Measurements from ENCODE around the gene MBOAT2. TPM values are rescaled to one million over a fixed set of nuclear protein-coding genes. Genes with fewer than 3 reads are reported as not detected.

The MBOAT2 gene
- polyA plus RNA-seq, 3 donors = 5.1 to 9.0 (median 5.5) TPM

- H3K4me1 ChIP-seq (ENCODE audit: control insufficient read depth in 1 of 2, insufficient read depth in 2 of 2, low read length in 2 of 2) = peaks cover 6 to 9% of the 10 kb centered on the region in 2 donors
- no peak for TF ChIP-seq CTCF (IDR thresholded peaks at IDR 0.05)
- peaks cover 16 to 32% of the 10 kb centered on the region in 2 donors for H3K9me3 ChIP-seq (replicated peaks in 1 of 2; ENCODE audit: control insufficient read depth in 1 of 2, insufficient read depth in 1 of 2, low read length in 2 of 2)
- H3K79me2 ChIP-seq (ENCODE audit: insufficient read depth, low read length) = peaks cover 14% of the 10 kb centered on the region
- H3K36me3 ChIP-seq (replicated peaks in 1 of 2; ENCODE audit: control insufficient read depth in 1 of 2, insufficient read depth in 2 of 2, low read length in 2 of 2) = peaks cover 9 to 22% of the 10 kb centered on the region in 2 donors
- H3K4me1 Mint-ChIP-seq = peaks cover 10% of the 10 kb centered on the region
- no peak overlapping the region for H3K27ac Mint-ChIP-seq
- no peaks in the 10 kb centered on the region for H4K20me1 ChIP-seq (ENCODE audit: insufficient read depth, low read length)
- H3K9ac ChIP-seq (ENCODE audit: insufficient read depth, low read length, poor library complexity, severe bottlenecking) = no peak overlapping the region
- H3K27me3 Mint-ChIP-seq (ENCODE audit: low read depth in 3 of 3) = no peaks in the 10 kb centered on the region
- no peak overlapping the region for H3K4me3 ChIP-seq (replicated peaks in 1 of 3; ENCODE audit: low read depth in 2 of 3, low read length in 3 of 3)
- intact Hi-C loops (cut with micrococcal nuclease) = no loop called here
- peaks cover 25 to 38% (median 32%) of the 10 kb centered on the region in 7 donors for H3K9me3 Mint-ChIP-seq
- peaks cover 23 to 24% of the 10 kb centered on the region in 2 donors for H3K36me3 Mint-ChIP-seq
- no peaks in the 10 kb centered on the region for H3K27me3 ChIP-seq (ENCODE audit: control insufficient read depth in 2 of 2, insufficient read depth in 2 of 2, low read length in 2 of 2)
- no peak overlapping the region for H2AFZ ChIP-seq (ENCODE audit: insufficient read depth, low read depth, low read length, poor library complexity, severe bottlenecking)
- no peak overlapping the region for H3K27ac ChIP-seq (ENCODE audit: low read depth in 1 of 2, low read length in 2 of 2)
- WGBS (ENCODE audit: insufficient coverage) = no CpG with 5 or more reads among the region's 1 CpG
- no peak overlapping the region for H3K4me3 Mint-ChIP-seq
- no peak for DNase-seq
- no peak overlapping the region for H3K4me2 ChIP-seq (replicated peaks; ENCODE audit: extremely low read depth, low read length, poor library complexity, severe bottlenecking)
These were observed 46.7 kb downstream of the MBOAT2 start for GRCh38 chr2:8956774-8957173.

- H3K4me3 ChIP-seq (replicated peaks in 1 of 3; ENCODE audit: low read depth in 2 of 3, low read length in 3 of 3) = no peak overlapping the region
- H3K4me1 Mint-ChIP-seq = peaks cover 10% of the 10 kb centered on the region
These were observed 48.5 kb downstream of the MBOAT2 start for GRCh38 chr2:8954990-8955389.

More at GRCh38 chr2:8954990-8955389, 48.5 kb downstream of the MBOAT2 start:
- Mint-ChIP-seq H3K27me3 (ENCODE audit: low read depth in 3 of 3) (no peaks in the 10 kb centered on the region), H3K36me3 (peaks cover 23 to 24% of the 10 kb centered on the region in 2 donors), H3K9me3 (peaks cover 37 to 53% (median 46%) of the 10 kb centered on the region in 7 donors), H3K27ac (no peak overlapping the region), H3K4me3 (no peak overlapping the region)
- whole genome bisulfite sequencing (ENCODE audit: insufficient coverage) = 67% methylated on average over 1 of the region's 3 CpGs
- no peak for TF ChIP-seq CTCF (IDR thresholded peaks at IDR 0.05)
- no peak overlapping the region for H3K4me2 ChIP-seq (replicated peaks; ENCODE audit: extremely low read depth, low read length, poor library complexity, severe bottlenecking)
- H3K4me1 ChIP-seq (ENCODE audit: control insufficient read depth in 1 of 2, insufficient read depth in 2 of 2, low read length in 2 of 2) = peaks cover 6 to 9% of the 10 kb centered on the region in 2 donors
- no peaks in the 10 kb centered on the region for H4K20me1 ChIP-seq (ENCODE audit: insufficient read depth, low read length)
- peaks cover 13% of the 10 kb centered on the region for H3K79me2 ChIP-seq (ENCODE audit: insufficient read depth, low read length)
- no peak overlapping the region for H3K9ac ChIP-seq (ENCODE audit: insufficient read depth, low read length, poor library complexity, severe bottlenecking)
- no peak overlapping the region for H3K27ac ChIP-seq (ENCODE audit: low read depth in 1 of 2, low read length in 2 of 2)
- H3K27me3 ChIP-seq (ENCODE audit: control insufficient read depth in 2 of 2, insufficient read depth in 2 of 2, low read length in 2 of 2) = no peaks in the 10 kb centered on the region
- no peak overlapping the region for H2AFZ ChIP-seq (ENCODE audit: insufficient read depth, low read depth, low read length, poor library complexity, severe bottlenecking)
- H3K36me3 ChIP-seq (replicated peaks in 1 of 2; ENCODE audit: control insufficient read depth in 1 of 2, insufficient read depth in 2 of 2, low read length in 2 of 2) = peaks cover 9 to 22% of the 10 kb centered on the region in 2 donors
- intact Hi-C loops (cut with micrococcal nuclease) = no loop called here
- DNase-seq = no peak
- H3K9me3 ChIP-seq (replicated peaks in 1 of 2; ENCODE audit: control insufficient read depth in 1 of 2, insufficient read depth in 1 of 2, low read length in 2 of 2) = peaks cover 26 to 50% of the 10 kb centered on the region in 2 donors

Data from CD14-positive monocyte (primary cell).